ENCODE measurements around the gene RAD51. TPM values are rescaled to one million over a fixed set of nuclear protein-coding genes. Genes with fewer than 3 reads are reported as not detected.

Gene RAD51
- 4.9 and 11.0 TPM in 2 replicates for total RNA-seq

DNA sequence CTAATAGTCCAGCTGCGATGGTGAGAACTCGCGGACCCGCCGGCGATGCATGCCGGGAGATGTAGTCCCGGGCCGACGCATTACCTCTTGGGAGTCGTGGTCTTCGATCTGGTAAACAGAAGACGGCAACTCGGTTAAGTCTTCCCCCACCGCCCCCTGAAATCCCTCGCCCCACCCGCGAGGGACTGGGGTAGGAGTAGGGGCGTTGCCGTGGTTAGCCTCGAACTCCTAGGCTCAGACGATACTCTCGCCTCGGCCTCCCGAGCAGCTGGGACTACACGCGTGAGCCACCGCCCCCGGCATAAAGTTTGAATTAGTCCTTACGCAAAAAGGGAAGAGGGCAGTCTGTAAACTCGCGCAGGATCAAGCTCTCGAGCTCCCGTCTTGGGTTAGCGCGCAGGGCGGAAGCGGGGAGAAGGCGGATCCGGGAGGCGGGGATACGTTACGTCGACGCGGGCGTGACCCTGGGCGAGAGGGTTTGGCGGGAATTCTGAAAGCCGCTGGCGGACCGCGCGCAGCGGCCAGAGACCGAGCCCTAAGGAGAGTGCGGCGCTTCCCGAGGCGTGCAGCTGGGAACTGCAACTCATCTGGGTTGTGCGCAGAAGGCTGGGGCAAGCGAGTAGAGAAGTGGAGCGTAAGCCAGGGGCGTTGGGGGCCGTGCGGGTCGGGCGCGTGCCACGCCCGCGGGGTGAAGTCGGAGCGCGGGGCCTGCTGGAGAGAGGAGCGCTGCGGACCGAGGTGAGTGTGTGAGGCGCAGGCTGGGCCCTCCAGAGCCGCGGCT, at the start of gene RAD51:
Gene RAD51, plus strand, starts transcription at position 487 of the 781 bp plus-strand sequence. CDS start 3,585 bp downstream, outside the sequence.

DNA sequence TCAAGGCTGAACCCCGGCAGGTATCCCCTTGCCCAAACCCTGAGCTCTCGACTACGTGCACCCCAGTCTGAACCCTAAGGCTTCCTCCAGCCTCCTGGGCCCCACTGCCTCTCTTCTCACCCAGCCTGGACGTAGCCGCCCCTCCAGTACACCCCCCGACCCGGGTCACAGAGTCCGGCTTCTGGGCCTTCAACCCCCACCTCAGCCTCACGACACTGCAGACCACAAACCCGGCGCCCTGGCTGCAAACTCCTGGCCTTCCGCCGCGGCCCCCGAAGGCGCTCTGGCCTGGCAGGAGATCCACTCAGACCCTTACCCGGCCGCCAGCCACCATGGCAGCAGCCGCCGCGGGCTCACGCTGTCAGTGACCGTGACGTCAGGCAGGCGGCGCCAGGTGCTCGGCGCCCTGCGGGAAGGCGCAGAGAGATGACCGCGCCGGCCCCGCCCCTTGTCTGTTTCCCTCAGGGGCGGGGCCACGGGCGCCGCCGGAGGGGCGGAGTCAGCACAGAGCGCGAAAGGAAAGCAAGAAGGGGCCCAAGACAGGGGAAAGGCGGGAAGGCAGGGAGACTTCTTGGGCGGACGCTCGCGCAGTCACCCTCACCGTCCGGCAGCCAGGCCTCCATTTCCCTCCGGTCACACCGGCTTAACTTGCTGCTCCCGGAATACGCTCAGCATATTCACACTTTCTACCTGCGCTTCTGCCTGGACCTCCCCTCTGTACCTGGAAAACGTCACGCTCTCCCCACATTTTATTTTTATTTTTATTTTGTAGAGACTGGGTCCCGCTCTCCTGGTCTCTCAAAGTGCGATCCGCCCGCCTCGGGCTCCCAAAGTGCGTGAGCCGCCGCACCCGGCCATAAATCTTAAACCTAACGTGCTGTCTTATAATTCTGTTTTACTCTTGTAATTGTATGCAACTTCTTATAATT, 60.2 kb downstream of the RAD51 start, which contains the start of gene RMDN3:
Gene RMDN3, minus strand, starts transcription at position 372 of the 929 bp plus-strand sequence. CDS start 471 bp downstream, outside the sequence.

DNA sequence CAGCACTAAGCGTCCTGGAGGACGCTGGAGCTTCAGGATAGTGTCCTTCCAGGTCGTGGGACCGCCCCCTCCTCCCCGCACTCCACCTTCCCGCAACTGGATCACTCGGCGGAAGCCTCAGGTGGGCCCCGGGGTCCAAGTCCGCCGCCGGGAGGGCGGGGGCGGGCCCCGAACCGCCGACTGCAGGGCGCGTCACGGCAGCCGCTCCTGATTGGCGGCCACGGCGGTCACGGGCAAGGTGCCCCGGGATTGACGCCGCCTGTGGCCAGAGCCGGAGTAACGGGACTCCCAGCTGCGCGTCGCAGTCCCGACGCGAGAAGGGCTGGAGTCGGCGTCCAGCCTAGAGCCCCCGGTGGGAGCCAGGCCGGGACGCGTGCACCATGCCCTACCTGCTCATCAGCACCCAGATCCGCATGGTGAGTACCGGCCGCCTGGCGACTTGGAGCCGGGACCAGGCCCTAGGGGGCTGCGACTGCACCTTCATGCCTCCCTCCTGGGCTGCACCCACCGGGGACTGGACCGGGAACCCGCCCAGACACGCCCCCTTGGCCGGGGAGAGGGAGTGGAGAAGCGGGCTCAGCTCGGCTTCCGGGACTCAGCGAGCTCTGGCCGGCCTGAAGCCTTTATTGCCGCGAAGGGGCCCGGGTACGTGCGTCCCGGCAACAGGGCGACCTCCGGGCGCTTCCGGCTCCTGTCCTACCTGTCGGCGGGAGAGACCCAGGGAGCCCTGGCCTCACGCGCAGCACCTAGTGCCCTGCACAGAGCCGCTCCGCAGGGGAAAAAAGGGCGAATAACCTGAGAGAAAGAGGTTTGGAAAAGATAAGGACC, 69.0 kb downstream of the RAD51 start, which contains the start of gene GCHFR:
Gene GCHFR, plus strand, starts transcription at position 268 of the 828 bp plus-strand sequence. Its CDS starts 113 bp downstream, at position 381.

DNA sequence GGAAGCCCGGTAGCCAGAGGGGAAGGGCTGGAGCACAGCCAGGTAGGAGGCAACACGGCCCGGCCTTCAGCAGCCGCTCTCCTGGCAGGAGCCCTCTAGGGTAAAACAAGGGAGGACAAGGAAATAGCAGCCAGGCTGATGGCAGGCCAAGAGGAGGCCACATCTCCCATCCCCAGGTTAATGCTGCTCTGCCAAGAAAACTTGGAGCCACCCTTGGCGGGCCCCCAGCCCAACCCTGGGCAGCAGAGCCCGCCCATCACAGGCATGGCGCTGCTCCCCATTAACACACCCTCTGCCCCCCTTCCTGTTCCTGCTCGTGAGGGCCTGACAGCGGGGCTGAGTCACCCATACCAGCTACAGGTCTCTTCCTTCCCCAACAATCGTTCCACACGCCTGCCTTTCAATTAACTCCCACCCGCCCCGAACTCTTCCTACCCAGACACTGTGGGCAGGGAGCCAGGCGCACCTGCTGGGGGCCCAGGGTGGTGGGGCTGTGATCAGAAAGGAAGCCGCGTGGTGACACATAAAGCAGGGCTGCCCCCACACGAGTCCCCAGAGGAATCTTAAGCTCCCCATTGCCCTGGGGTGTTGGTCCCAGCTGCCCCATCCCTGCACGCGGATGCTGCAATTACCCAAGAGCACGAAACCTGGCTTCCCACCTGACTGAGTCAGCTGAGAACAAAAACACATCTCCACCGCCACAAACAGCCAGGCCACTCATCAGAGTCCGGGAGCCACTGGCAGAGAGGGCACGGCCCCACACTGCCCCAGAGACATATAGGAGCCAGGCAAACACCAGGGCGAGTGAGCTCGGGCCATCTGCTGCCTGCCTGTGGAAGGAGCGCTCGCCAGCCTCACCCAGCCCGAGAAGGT, 74.5 kb downstream of the RAD51 start, which contains the start of gene C15orf62:
Gene C15orf62, plus strand, starts transcription at position 707 of the 873 bp plus-strand sequence. CDS start 516 bp downstream, outside the sequence.

Other genes with a start within 250 kb of the RAD51 start
- 8.5 and 11.0 TPM in 2 replicates for gene CHST14, start 224.2 kb upstream of the RAD51 start, total RNA-seq
- gene CCDC32, start 130.1 kb upstream of the RAD51 start, total RNA-seq: 18.2 and 19.1 TPM in 2 replicates
- gene RPUSD2, start 125.9 kb upstream of the RAD51 start, total RNA-seq: 14.0 and 18.0 TPM in 2 replicates
- 11.1 and 43.8 TPM in 2 replicates for gene KNL1, start 100.9 kb upstream of the RAD51 start, total RNA-seq
- gene RMDN3, start 60.1 kb downstream of the RAD51 start, total RNA-seq: 19.7 and 20.9 TPM in 2 replicates
- 1.6 and 1.7 TPM in 2 replicates for gene GCHFR, start 68.9 kb downstream of the RAD51 start, total RNA-seq
- gene C15orf62, start 74.8 kb downstream of the RAD51 start, total RNA-seq: not detected in 2 replicates
- 25.1 and 31.5 TPM in 2 replicates for gene ZFYVE19, start 111.9 kb downstream of the RAD51 start, total RNA-seq
- gene DNAJC17, start 112.3 kb downstream of the RAD51 start, total RNA-seq: 18.9 and 51.0 TPM in 2 replicates
- gene PPP1R14D, start 133.5 kb downstream of the RAD51 start, total RNA-seq: not detected in 2 replicates
- gene SPINT1, start 148.9 kb downstream of the RAD51 start, total RNA-seq: 0.37 and 0.66 TPM in 2 replicates
- gene RHOV, start 179.1 kb downstream of the RAD51 start, total RNA-seq: not detected in 2 replicates
- gene VPS18, start 199.3 kb downstream of the RAD51 start, total RNA-seq: 51.7 and 59.8 TPM in 2 replicates
- 0.12 and 0.66 TPM in 2 replicates for gene DLL4, start 234.2 kb downstream of the RAD51 start, total RNA-seq

Measured in uterine smooth muscle cell (primary cell).